Adipocyte (in vitro differentiated cells): ENCODE data around the gene FBXL7.

Experiments
- DNase-seq: peaks from one replicate; pipeline ENCODE4 v3.0.0-alpha.2; 2015; ENCODE audit warnings: low read depth
- H3K27me3 ChIP-seq: replicated peaks from 2 replicates; pipeline ENCODE4 v1.7.0; 2013; ENCODE audit warnings: mild to moderate bottlenecking, low read length, moderate library complexity; ENCODE audit not compliant: control insufficient read depth, insufficient read depth
- H3K36me3 ChIP-seq: 2 replicates; pipeline ENCODE4 v1.7.0; 2013; ENCODE audit warnings: low read length, mild to moderate bottlenecking, moderate library complexity; ENCODE audit not compliant: control insufficient read depth, insufficient read depth, severe bottlenecking
- H3K4me1 ChIP-seq: 2 replicates; pipeline ENCODE4 v1.7.0; 2013; ENCODE audit warnings: mild to moderate bottlenecking, low read length, moderate library complexity; ENCODE audit not compliant: control insufficient read depth, insufficient read depth
- H3K4me3 ChIP-seq: 2 replicates; pipeline ENCODE4 v1.7.0; 2013; ENCODE audit warnings: mild to moderate bottlenecking, low read length, moderate library complexity
- H3K9ac ChIP-seq: 2 replicates; pipeline ENCODE4 v1.7.0; 2013; ENCODE audit warnings: mild to moderate bottlenecking, low read length, moderate library complexity
- H3K9me3 ChIP-seq: 2 replicates; pipeline ENCODE4 v1.7.0; 2013; ENCODE audit warnings: mild to moderate bottlenecking, low read length, moderate library complexity; ENCODE audit not compliant: control insufficient read depth

Gene FBXL7

GRCh38 chr5:15796096-15796495 is 296.1 kb downstream of the FBXL7 start:
- Histone ChIP-seq H3K4me3 (no peak overlapping the region), H3K4me1 (peaks cover 45% of the 10 kb centered on the region), H3K36me3 (no peaks in the 10 kb centered on the region), H3K27me3 (no peaks in the 10 kb centered on the region), H3K9me3 (no peaks in the 10 kb centered on the region), H3K9ac (no peak overlapping the region)
- no peak for DNase-seq

GRCh38 chr5:15796557-15796956 is 296.6 kb downstream of the FBXL7 start:
- Histone ChIP-seq H3K4me1 (peaks cover 41% of the 10 kb centered on the region), H3K9ac (no peak overlapping the region), H3K36me3 (no peaks in the 10 kb centered on the region), H3K9me3 (no peaks in the 10 kb centered on the region), H3K4me3 (no peak overlapping the region), H3K27me3 (no peaks in the 10 kb centered on the region)
- DNase-seq: no peak

GRCh38 chr5:15797116-15797515 is 297.1 kb downstream of the FBXL7 start:
- Histone ChIP-seq H3K4me1 (peaks cover 36% of the 10 kb centered on the region), H3K27me3 (no peaks in the 10 kb centered on the region), H3K4me3 (no peak overlapping the region), H3K9me3 (no peaks in the 10 kb centered on the region), H3K9ac (no peak overlapping the region), H3K36me3 (no peaks in the 10 kb centered on the region)
- DNase-seq: no peak

GRCh38 chr5:15798006-15798405 is 298.0 kb downstream of the FBXL7 start:
- no peak overlapping the region for H3K4me3 ChIP-seq
- H3K9ac ChIP-seq: no peak overlapping the region
- H3K36me3 ChIP-seq: no peaks in the 10 kb centered on the region
- H3K9me3 ChIP-seq: no peaks in the 10 kb centered on the region
- H3K4me1 ChIP-seq: peaks cover 34% of the 10 kb centered on the region
- H3K27me3 ChIP-seq: no peaks in the 10 kb centered on the region
- DNase-seq: no peak

GRCh38 chr5:15799014-15799413 is 299.0 kb downstream of the FBXL7 start:
- peaks cover 34% of the 10 kb centered on the region for H3K4me1 ChIP-seq
- H3K9me3 ChIP-seq: no peaks in the 10 kb centered on the region
- DNase-seq: no peak
- H3K27me3 ChIP-seq: no peaks in the 10 kb centered on the region
- H3K9ac ChIP-seq: no peak overlapping the region
- no peak overlapping the region for H3K4me3 ChIP-seq
- no peaks in the 10 kb centered on the region for H3K36me3 ChIP-seq

- peaks cover 3% of the 10 kb centered on the region for H3K9me3 ChIP-seq
- H3K4me3 ChIP-seq: no peak overlapping the region
- H3K36me3 ChIP-seq: no peaks in the 10 kb centered on the region
- peaks cover 30% of the 10 kb centered on the region for H3K4me1 ChIP-seq
- DNase-seq: no peak
- no peaks in the 10 kb centered on the region for H3K27me3 ChIP-seq
- no peak overlapping the region for H3K9ac ChIP-seq
Measured at GRCh38 chr5:15799612-15800011, 299.6 kb downstream of the FBXL7 start.

GRCh38 chr5:15803280-15803679 is 303.3 kb downstream of the FBXL7 start:
- Histone ChIP-seq H3K36me3 (no peaks in the 10 kb centered on the region), H3K27me3 (no peaks in the 10 kb centered on the region), H3K4me3 (no peak overlapping the region), H3K9ac (no peak overlapping the region), H3K9me3 (peaks cover 9% of the 10 kb centered on the region), H3K4me1 (peaks cover 32% of the 10 kb centered on the region)
- DNase-seq: no peak

- Histone ChIP-seq H3K4me3 (no peak overlapping the region), H3K36me3 (no peaks in the 10 kb centered on the region), H3K4me1 (peaks cover 22% of the 10 kb centered on the region), H3K27me3 (no peaks in the 10 kb centered on the region), H3K9ac (no peak overlapping the region), H3K9me3 (peaks cover 9% of the 10 kb centered on the region)
- DNase-seq: no peak
Measured at GRCh38 chr5:15806613-15807012, 306.6 kb downstream of the FBXL7 start.

GRCh38 chr5:15807248-15807647 is 307.3 kb downstream of the FBXL7 start:
- Histone ChIP-seq H3K4me3 (no peak overlapping the region), H3K9ac (no peak overlapping the region), H3K27me3 (no peaks in the 10 kb centered on the region), H3K36me3 (no peaks in the 10 kb centered on the region), H3K4me1 (peaks cover 22% of the 10 kb centered on the region), H3K9me3 (peaks cover 9% of the 10 kb centered on the region)
- peak; percentile 22 for DNase-seq

GRCh38 chr5:15807871-15808270 is 307.9 kb downstream of the FBXL7 start:
- Histone ChIP-seq H3K27me3 (no peaks in the 10 kb centered on the region), H3K9me3 (peaks cover 9% of the 10 kb centered on the region), H3K9ac (no peak overlapping the region), H3K4me3 (no peak overlapping the region), H3K4me1 (peaks cover 22% of the 10 kb centered on the region), H3K36me3 (no peaks in the 10 kb centered on the region)
- DNase-seq: peak; percentile 46

GRCh38 chr5:15808577-15808976 is 308.6 kb downstream of the FBXL7 start:
- DNase-seq: no peak
- peaks cover 9% of the 10 kb centered on the region for H3K9me3 ChIP-seq
- H3K4me1 ChIP-seq: peaks cover 22% of the 10 kb centered on the region
- H3K36me3 ChIP-seq: no peaks in the 10 kb centered on the region
- H3K27me3 ChIP-seq: no peaks in the 10 kb centered on the region
- H3K4me3 ChIP-seq: no peak overlapping the region
- H3K9ac ChIP-seq: no peak overlapping the region

- Histone ChIP-seq H3K27me3 (no peaks in the 10 kb centered on the region), H3K9ac (no peak overlapping the region), H3K9me3 (no peaks in the 10 kb centered on the region), H3K4me3 (no peak overlapping the region), H3K4me1 (peaks cover 12% of the 10 kb centered on the region), H3K36me3 (no peaks in the 10 kb centered on the region)
- DNase-seq: no peak
Measured at GRCh38 chr5:15819617-15820016, 319.6 kb downstream of the FBXL7 start.
